Neural cell (in vitro differentiated cells): ENCODE results near the gene FILIP1.

Source experiments
- CTCF ChIP-seq: fragments of 450-650 bp; IDR thresholded peaks from 2 replicates; pipeline ENCODE4 v1.5.1; 2014; ENCODE audit warnings: antibody characterized with exemption, mild to moderate bottlenecking, moderate library complexity; ENCODE audit not compliant: poor library complexity, severe bottlenecking
- REST ChIP-seq: IDR thresholded peaks from 2 replicates; pipeline ENCODE4 v1.6.1; 2012; ENCODE audit warnings: borderline replicate concordance
- TAF1 ChIP-seq: IDR thresholded peaks from 2 replicates; pipeline ENCODE4 v1.6.1; 2012; ENCODE audit warnings: low read depth

- TF ChIP-seq CTCF (no peak), REST (no peak), TAF1 (no peak)
These were observed 19.0 kb upstream of the FILIP1 start for GRCh38 chr6:75512591-75512990.
